Gastroesophageal sphincter (tissue), 4 donors: ENCODE results near the gene NPLOC4. TPM values are rescaled to one million over a fixed set of nuclear protein-coding genes. Genes with fewer than 3 reads are reported as not detected.

Experiments used
- ATAC-seq: fragments of 150-250 bp; one replicate; pipeline ENCODE4 v1.9.1; 2016; ENCODE audit warnings: mild to moderate bottlenecking, moderate library complexity
- H3K27ac ChIP-seq, 4 donors: fragments of 200-600 bp; sonication (generic) in 3 of 4; 1 replicate in 3 of 4; 2 replicates in 1 of 4; pipeline ENCODE4 v1.5.1; 2016 to 2019
- H3K27me3 ChIP-seq: fragments of 200-600 bp; sonication (generic); one replicate; pipeline ENCODE4 v1.5.1; 2019
- H3K36me3 ChIP-seq, 2 donors: fragments of 200-600 bp; sonication (generic); one replicate each; pipeline ENCODE4 v1.5.1; 2019; ENCODE audit warnings: control low read depth in 1 of 2
- H3K4me1 ChIP-seq, 3 donors: fragments of 200-600 bp; sonication (generic); 1 replicate in 2 of 3; 2 replicates in 1 of 3; pipeline ENCODE4 v1.5.1; 2016 to 2019; ENCODE audit warnings: control low read depth in 2 of 3
- H3K4me3 ChIP-seq, 2 donors: fragments of 200-600 bp; sonication (generic); one replicate each; pipeline ENCODE4 v1.5.1; 2019; ENCODE audit warnings: mild to moderate bottlenecking in 1 of 2, moderate library complexity in 1 of 2
- H3K9me3 ChIP-seq, 3 donors: fragments of 200-600 bp; sonication (generic); one replicate each; pipeline ENCODE4 v1.5.1; 2017 to 2019; ENCODE audit warnings: control low read depth in 2 of 3
- CTCF ChIP-seq, 4 experiments: fragments of 200-600 bp in 2 of 4; fragments of 450-650 bp in 2 of 4; sonication (generic) in 1 of 4; IDR thresholded peaks; one replicate each; pipeline ENCODE4 v1.5.1; 2017 to 2019; ENCODE audit warnings: antibody characterized with exemption in 4 of 4, mild to moderate bottlenecking in 2 of 4, moderate library complexity in 2 of 4
- EP300 ChIP-seq: sonication (generic); formaldehyde crosslinking; IDR thresholded peaks from one replicate; pipeline ENCODE4 v1.6.1; 2017; ENCODE audit warnings: antibody characterized with exemption, mild to moderate bottlenecking
- POLR2A ChIP-seq, 2 donors: fragments of 450-650 bp; IDR thresholded peaks; one replicate each; pipeline ENCODE4 v1.6.1; 2017; ENCODE audit warnings: antibody characterized with exemption in 2 of 2, mild to moderate bottlenecking in 2 of 2, moderate library complexity in 1 of 2
- POLR2AphosphoS5 ChIP-seq: sonication (generic); formaldehyde crosslinking; IDR thresholded peaks from one replicate; pipeline ENCODE4 v1.6.1; 2017; ENCODE audit warnings: antibody characterized with exemption
- WGBS, 2 donors: methylation state at CpG; one replicate each; pipeline ENCODE4 v1.1.5; 2018; ENCODE audit warnings: low coverage in 1 of 2; 5-methylcytosine and 5-hydroxymethylcytosine counted together
- total RNA-seq, 4 donors: library from RNA; depleted of rRNA; stranded (reverse); fragments of >200 nt; gene quantifications; one replicate each; pipeline ENCODE4 v1.1.0, GENCODE V29; 2016

The NPLOC4 gene
- total RNA-seq, 4 donors from 2014 or later: 49.5 to 83.8 (median 58.0) TPM

- no peaks in the 10 kb centered on the region for H3K9me3 ChIP-seq
- peak in 1 of 4 experiments; percentile 1 for TF ChIP-seq CTCF (IDR thresholded peaks at IDR 0.05)
- no peak for TF ChIP-seq POLR2AphosphoS5
- H3K36me3 ChIP-seq: peaks cover 0 to 40% of the 10 kb centered on the region in 2 donors
- peak overlapping the region; percentile 70 to 83 for H3K4me3 ChIP-seq
- H3K27ac ChIP-seq: peak overlapping the region; percentile 82 to 100 (median 98)
- peaks cover 0 to 49% (median 17%) of the 10 kb centered on the region in 3 donors for H3K4me1 ChIP-seq
- WGBS, 2 donors: 0% methylated on average over 5 to 9 of the region's 9 CpGs
- H3K27me3 ChIP-seq: no peaks in the 10 kb centered on the region
- ATAC-seq: no peak
Observed at GRCh38 chr17:81511554-81511803, 125.4 kb downstream of the NPLOC4 start.

GRCh38 chr17:81510785-81511553 lies 125.9 kb downstream of the NPLOC4 start:
- 0 to 3% methylated on average over 6 of the region's 48 CpGs for WGBS, 2 donors
- no peak for TF ChIP-seq CTCF (IDR thresholded peaks at IDR 0.05)
- peak in 1 of 2 donors; percentile 5 for TF ChIP-seq POLR2A (IDR thresholded peaks at IDR 0.05)
- peak; percentile 12 for TF ChIP-seq POLR2AphosphoS5
- no peak for TF ChIP-seq EP300
- peaks cover 0 to 44% (median 11%) of the 10 kb centered on the region in 3 donors for H3K4me1 ChIP-seq
- ATAC-seq: no peak
- no peaks in the 10 kb centered on the region for H3K27me3 ChIP-seq
- H3K4me3 ChIP-seq: peak overlapping the region; percentile 70 to 83
- H3K27ac ChIP-seq: peak overlapping the region; percentile 82 to 100 (median 98)
- peaks cover 0 to 40% of the 10 kb centered on the region in 2 donors for H3K36me3 ChIP-seq
- no peaks in the 10 kb centered on the region for H3K9me3 ChIP-seq

- Histone ChIP-seq H3K27me3 (no peaks in the 10 kb centered on the region), H3K4me1 (peaks cover 0 to 36% (median 6%) of the 10 kb centered on the region in 3 donors), H3K36me3 (peaks cover 0 to 40% of the 10 kb centered on the region in 2 donors), H3K27ac (peak overlapping the region; percentile 16 to 100 (median 98)), H3K9me3 (no peaks in the 10 kb centered on the region), H3K4me3 (peak overlapping the region; percentile 70 to 83)
- 1 to 8% methylated on average over 14 to 16 of the region's 22 CpGs for WGBS, 2 donors
- TF ChIP-seq POLR2AphosphoS5 (no peak), EP300 (no peak), POLR2A (IDR thresholded peaks at IDR 0.05) (no peak), CTCF (IDR thresholded peaks at IDR 0.05) (no peak)
- no peak for ATAC-seq
Observed at GRCh38 chr17:81509972-81510784, 126.7 kb downstream of the NPLOC4 start.

GRCh38 chr17:81509207-81509971 lies 127.5 kb downstream of the NPLOC4 start:
- ATAC-seq: no peak
- TF ChIP-seq POLR2A (IDR thresholded peaks at IDR 0.05) (no peak), CTCF (IDR thresholded peaks at IDR 0.05) (no peak), POLR2AphosphoS5 (peak; percentile 3), EP300 (no peak)
- Histone ChIP-seq H3K27ac (peak overlapping the region; percentile 16 to 100 (median 98)), H3K27me3 (no peaks in the 10 kb centered on the region), H3K9me3 (no peaks in the 10 kb centered on the region), H3K4me1 (peaks cover 0 to 32% (median 6%) of the 10 kb centered on the region in 3 donors), H3K4me3 (peak overlapping the region; percentile 70 to 83), H3K36me3 (peaks cover 0 to 40% of the 10 kb centered on the region in 2 donors)
- 5 to 9% methylated on average over 10 of the region's 12 CpGs for WGBS, 2 donors
